PC-3 (cell line): ENCODE measurements around the gene CAPN7. TPM values are rescaled to one million over a fixed set of nuclear protein-coding genes. Genes with fewer than 3 reads are reported as not detected.

Experiments
- ATAC-seq: fragments of 200-7000 bp; cut with Tn5 transposase; 2 replicates; pipeline ENCODE4 v1.9.1; 2020; ENCODE audit warnings: mild to moderate bottlenecking, moderate library complexity
- BruUV-seq: library from RNA; stranded (reverse); fragments of 400-500 nt; replicated peaks from 2 replicates; lab custom pipeline; 2021; lab: Mats Ljungman, UMichigan
- CTCF ChIA-PET: fragments of 300-600 bp; sonication (Branson Sonifier 250); formaldehyde crosslinking; loops from one replicate; lab custom pipeline; 2022; ENCODE audit warnings: antibody characterized with exemption; lab: Charles Lee
- POLR2A ChIA-PET: fragments of 300-600 bp; sonication (Branson Sonifier 250); formaldehyde crosslinking; loops from one replicate; lab custom pipeline; 2022; ENCODE audit warnings: antibody characterized with exemption; ENCODE audit not compliant: unreplicated experiment; lab: Charles Lee
- DNase-seq: peaks from one replicate; pipeline ENCODE4 v3.0.0-alpha.2; 2015
- H2AFZ ChIP-seq: fragments of 300-600 bp; sonication (generic); 2 replicates; pipeline ENCODE4 v1.6.0; 2016; ENCODE audit warnings: antibody characterized with exemption, low read length
- H3F3A ChIP-seq: fragments of 300-600 bp; sonication (generic); one replicate; pipeline ENCODE4 v1.6.0; 2017; ENCODE audit warnings: antibody characterized with exemption, low read length, control low read depth, mild to moderate bottlenecking; ENCODE audit not compliant: unreplicated experiment
- H3K27ac ChIP-seq: fragments of 300-600 bp; sonication (generic); 2 replicates; pipeline ENCODE4 v1.5.1; 2016; ENCODE audit warnings: mild to moderate bottlenecking, low read length
- H3K27me3 ChIP-seq: fragments of 300-600 bp; sonication (generic); 2 replicates; pipeline ENCODE4 v1.6.1; 2016; ENCODE audit warnings: low read length, mixed read lengths
- H3K36me3 ChIP-seq: fragments of 300-600 bp; sonication (generic); 2 replicates; pipeline ENCODE4 v1.6.1; 2016; ENCODE audit warnings: low read depth, mixed run types, low read length, mixed read lengths
- H3K4me1 ChIP-seq: fragments of 300-600 bp; sonication (generic); 2 replicates; pipeline ENCODE4 v1.5.1; 2016; ENCODE audit warnings: low read length; ENCODE audit not compliant: insufficient read depth
- H3K4me2 ChIP-seq: fragments of 300-600 bp; sonication (generic); 2 replicates; pipeline ENCODE4 v1.6.0; 2016; ENCODE audit warnings: low read length
- H3K4me3 ChIP-seq: fragments of 300-600 bp; sonication (generic); 2 replicates; pipeline ENCODE4 v1.5.1; 2016; ENCODE audit warnings: mild to moderate bottlenecking, low read length, mixed read lengths
- H3K79me2 ChIP-seq: fragments of 300-600 bp; sonication (generic); 2 replicates; pipeline ENCODE4 v1.6.1; 2017; ENCODE audit warnings: low read length, mixed read lengths
- H3K9ac ChIP-seq: fragments of 300-600 bp; sonication (generic); 2 replicates; pipeline ENCODE4 v1.6.0; 2016; ENCODE audit warnings: mild to moderate bottlenecking, low read length
- H3K9me2 ChIP-seq: fragments of 300-600 bp; sonication (generic); replicated peaks from 2 replicates; pipeline ENCODE4 v1.6.1; 2016; ENCODE audit warnings: mixed run types, low read length, mixed read lengths
- H3K9me3 ChIP-seq: fragments of 300-600 bp; sonication (generic); 2 replicates; pipeline ENCODE4 v1.6.1; 2016; ENCODE audit warnings: low read length, mixed read lengths
- H4K20me1 ChIP-seq: fragments of 300-600 bp; sonication (generic); 2 replicates; pipeline ENCODE4 v1.6.1; 2016; ENCODE audit warnings: low read length, mixed read lengths
- CTCF ChIP-seq: fragments of 300-600 bp; sonication (generic); conservative IDR thresholded peaks from 2 replicates; pipeline ENCODE4 v1.5.1; 2017; ENCODE audit warnings: antibody characterized with exemption, low read depth, mild to moderate bottlenecking, low read length
- EZH2 ChIP-seq: fragments of 300-600 bp; sonication (generic); IDR thresholded peaks from one replicate; pipeline ENCODE4 v1.6.1; 2017; ENCODE audit warnings: antibody characterized with exemption, mild to moderate bottlenecking, low read length; ENCODE audit not compliant: unreplicated experiment
- EZH2phosphoT487 ChIP-seq: fragments of 300-600 bp; sonication (generic); IDR thresholded peaks from 2 replicates; pipeline ENCODE4 v1.6.1; 2018; ENCODE audit warnings: mild to moderate bottlenecking, antibody characterized with exemption, low read length, borderline replicate concordance
- intact Hi-C: fragments of 100-400 bp; cut with micrococcal nuclease; formaldehyde crosslinking; loops from 2 replicates; pipeline ENCODE4 v1.9.0; 2023
- total RNA-seq: library from RNA; depleted of rRNA; stranded (reverse); fragments of >200 nt; gene quantifications from 2 replicates; pipeline ENCODE4 v1.2.3, GENCODE V29; 2014

The CAPN7 gene
- total RNA-seq, 1 experiment from 2014 or later, result 32.7 TPM

GRCh38 chr3:15175605-15176004 lies 30.4 kb upstream of the CAPN7 start:
- no peaks in the 10 kb centered on the region for H3K9me2 ChIP-seq
- H3K4me1 ChIP-seq, result no peaks in the 10 kb centered on the region
- DNase-seq (no peak), ATAC-seq (no peak)
- TF ChIP-seq EZH2 (no peak), CTCF (no peak), EZH2phosphoT487 (no peak)
- no TSS peak for BruUV-seq
- H3K4me3 ChIP-seq, result no peak overlapping the region
- H3K36me3 ChIP-seq, result no peaks in the 10 kb centered on the region
- H3K27me3 ChIP-seq, result peaks cover 88% of the 10 kb centered on the region
- H3K9me3 ChIP-seq, result no peaks in the 10 kb centered on the region
- H4K20me1 ChIP-seq, result no peaks in the 10 kb centered on the region
- POLR2A ChIA-PET, result interaction anchor here (0.6 kb wide), 1 partner anchor 8 kb away, joined by 3 read pairs; no protein-coding TSS in a partner anchor
- H2AFZ ChIP-seq, result no peak overlapping the region
- CTCF ChIA-PET, result no interaction called here
- H3K9ac ChIP-seq, result no peak overlapping the region
- intact Hi-C loops, result no loop called here
- no peak overlapping the region for H3K4me2 ChIP-seq
- H3F3A ChIP-seq, result no peaks in the 10 kb centered on the region
- no peak overlapping the region for H3K27ac ChIP-seq
- no peaks in the 10 kb centered on the region for H3K79me2 ChIP-seq

GRCh38 chr3:15180042-15180611 lies 25.9 kb upstream of the CAPN7 start:
- intact Hi-C loops, result no loop called here
- Histone ChIP-seq H3K27me3 (peaks cover 92% of the 10 kb centered on the region), H3K9ac (no peak overlapping the region)

More at GRCh38 chr3:15180042-15180611, 25.9 kb upstream of the CAPN7 start:
- CTCF ChIA-PET, result no interaction called here
- no peak for DNase-seq
- H3K4me2 ChIP-seq, result no peak overlapping the region
- H3K79me2 ChIP-seq, result no peaks in the 10 kb centered on the region
- H3K9me2 ChIP-seq, result no peaks in the 10 kb centered on the region
- no peaks in the 10 kb centered on the region for H3K4me1 ChIP-seq
- H3K4me3 ChIP-seq, result no peak overlapping the region
- H4K20me1 ChIP-seq, result no peaks in the 10 kb centered on the region
- ATAC-seq, result no peak
- no TSS peak for BruUV-seq
- H2AFZ ChIP-seq, result no peak overlapping the region
- no peak overlapping the region for H3K27ac ChIP-seq
- POLR2A ChIA-PET, result no interaction called here
- H3K36me3 ChIP-seq, result no peaks in the 10 kb centered on the region
- no peaks in the 10 kb centered on the region for H3F3A ChIP-seq
- H3K9me3 ChIP-seq, result no peaks in the 10 kb centered on the region
- no peak for TF ChIP-seq EZH2phosphoT487
- no peak for TF ChIP-seq EZH2
- TF ChIP-seq CTCF, result no peak
